BLaER1 treated with 17β-estradiol and CSF1 and Interleukin-3, amounts not matched to agents 10 nM and 100 nM (cell line): ENCODE data around the gene CENPN.

ENCODE experiments used
- H3K27ac ChIP-seq, 11 experiments: shearing (Covaris generic); formaldehyde crosslinking; 2 replicates each; pipeline ENCODE4 v1.8.1; 2022
- H3K27me3 ChIP-seq, 11 experiments: shearing (Covaris generic); formaldehyde crosslinking; 2 replicates each; pipeline ENCODE4 v1.8.1; 2022
- H3K36me3 ChIP-seq, 11 experiments: shearing (Covaris generic); formaldehyde crosslinking; 2 replicates each; pipeline ENCODE4 v1.8.1; 2022
- H3K4me1 ChIP-seq, 10 experiments: shearing (Covaris generic); formaldehyde crosslinking; 2 replicates each; pipeline ENCODE4 v1.8.1; 2022
- H3K4me2 ChIP-seq, 11 experiments: shearing (Covaris generic); formaldehyde crosslinking; 2 replicates each; pipeline ENCODE4 v1.8.1; 2022
- H3K4me3 ChIP-seq, 10 experiments: shearing (Covaris generic); formaldehyde crosslinking; 2 replicates each; pipeline ENCODE4 v1.8.1; 2022
- H3K9ac ChIP-seq, 11 experiments: shearing (Covaris generic); formaldehyde crosslinking; 2 replicates each; pipeline ENCODE4 v1.8.1; 2022
- H3K9me3 ChIP-seq, 11 experiments: shearing (Covaris generic); formaldehyde crosslinking; replicated peaks in 1 of 11; 2 replicates each; pipeline ENCODE4 v1.8.1; 2022
- H4K20me1 ChIP-seq, 11 experiments: shearing (Covaris generic); formaldehyde crosslinking; 2 replicates each; pipeline ENCODE4 v1.8.1; 2022
- Cebpa-rat ChIP-seq, 11 experiments: shearing (Covaris generic); IDR thresholded peaks; 2 replicates each; pipeline ENCODE4 v1.8.1; 2022

The CENPN gene

GRCh38 chr16:80997139-80997798, 9.7 kb upstream of the CENPN start:
- Histone ChIP-seq H3K4me2 (peak overlapping the region; percentile 6 to 87 (median 52); a peak in 20 of 22 replicates), H3K4me3 (peak overlapping the region in 2 of 10 experiments; percentile 35 to 42; a peak in 4 of 20 replicates), H3K9ac (peak overlapping the region in 7 of 11 experiments; percentile 4 to 64 (median 32); a peak in 7 of 22 replicates), H4K20me1 (peaks cover 0 to 72% (median 14%) of the 10 kb centered on the region in 11 experiments; a peak in 7 of 22 replicates), H3K4me1 (peaks cover 9 to 25% (median 14%) of the 10 kb centered on the region in 10 experiments; a peak in 19 of 20 replicates), H3K9me3 (peaks cover 0 to 7% (median 6%) of the 10 kb centered on the region in 11 experiments; a peak in 7 of 22 replicates), H3K36me3 (peaks cover 11 to 50% (median 34%) of the 10 kb centered on the region in 11 experiments; a peak in 17 of 22 replicates), H3K27ac (peak overlapping the region in 6 of 11 experiments; percentile 7 to 54 (median 40); a peak in 10 of 22 replicates), H3K27me3 (no peaks in the 10 kb centered on the region)
- TF ChIP-seq Cebpa-rat (IDR thresholded peaks at IDR 0.05), result no peak

GRCh38 chr16:80997964-80998620, 8.9 kb upstream of the CENPN start:
- peak overlapping the region in 6 of 11 experiments; percentile 7 to 54 (median 40); a peak in 8 of 22 replicates for H3K27ac ChIP-seq
- peaks cover 0 to 70% (median 15%) of the 10 kb centered on the region in 11 experiments; a peak in 7 of 22 replicates for H4K20me1 ChIP-seq
- H3K4me1 ChIP-seq, result peaks cover 9 to 25% (median 14%) of the 10 kb centered on the region in 10 experiments; a peak in 19 of 20 replicates
- TF ChIP-seq Cebpa-rat (IDR thresholded peaks at IDR 0.05), result no peak
- H3K9ac ChIP-seq, result peak overlapping the region in 3 of 11 experiments; percentile 4 to 41 (median 24); a peak in 3 of 22 replicates
- no peaks in the 10 kb centered on the region for H3K27me3 ChIP-seq
- peak overlapping the region in 10 of 11 experiments; percentile 6 to 87 (median 53); a peak in 17 of 22 replicates for H3K4me2 ChIP-seq
- H3K9me3 ChIP-seq, result peaks cover 0 to 7% (median 6%) of the 10 kb centered on the region in 11 experiments; a peak in 7 of 22 replicates
- 0 out of 20 replicates have a peak overlapping the region, but pooled peaks of 1 of the 10 experiments have one; percentile 35 for H3K4me3 ChIP-seq
- H3K36me3 ChIP-seq, result peaks cover 7 to 42% (median 27%) of the 10 kb centered on the region in 11 experiments; a peak in 17 of 22 replicates

- no peaks in the 10 kb centered on the region for H3K27me3 ChIP-seq
- peaks cover 0 to 7% (median 6%) of the 10 kb centered on the region in 11 experiments; a peak in 7 of 22 replicates for H3K9me3 ChIP-seq
- no peak for TF ChIP-seq Cebpa-rat (IDR thresholded peaks at IDR 0.05)
- no peak overlapping the region for H3K27ac ChIP-seq
- H3K4me3 ChIP-seq, result no peak overlapping the region
- H3K9ac ChIP-seq, result no peak overlapping the region
- H4K20me1 ChIP-seq, result peaks cover 0 to 88% (median 15%) of the 10 kb centered on the region in 11 experiments; a peak in 16 of 22 replicates
- no peak overlapping the region for H3K4me2 ChIP-seq
- H3K36me3 ChIP-seq, result peaks cover 6 to 23% (median 10%) of the 10 kb centered on the region in 11 experiments; a peak in 13 of 22 replicates
- peaks cover 34 to 52% (median 37%) of the 10 kb centered on the region in 10 experiments for H3K4me1 ChIP-seq
Observed at GRCh38 chr16:81000873-81001272, 6.1 kb upstream of the CENPN start.

DNA sequence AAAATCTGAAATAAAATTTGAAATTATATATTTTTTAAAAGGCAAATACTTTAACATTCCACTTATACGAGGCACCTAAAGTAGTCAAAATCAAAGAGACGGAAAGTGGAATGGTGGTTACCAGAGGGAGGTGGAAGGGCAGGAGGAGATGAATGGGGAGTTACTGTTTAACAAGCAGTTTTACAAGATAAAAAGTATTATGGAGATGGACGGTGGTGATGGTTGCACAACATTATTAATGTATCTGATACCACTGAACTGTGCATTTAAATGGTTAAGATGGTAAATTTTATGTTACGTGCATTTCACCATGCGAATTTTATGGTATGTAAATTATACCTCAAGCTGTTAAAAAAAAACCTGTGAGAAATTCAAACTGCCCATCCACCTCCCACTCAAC, 5.7 kb upstream of the CENPN start:
- Histone ChIP-seq H3K27ac (no peak overlapping the region), H3K4me2 (no peak overlapping the region), H3K27me3 (no peaks in the 10 kb centered on the region), H4K20me1 (peaks cover 0 to 92% (median 16%) of the 10 kb centered on the region in 11 experiments; a peak in 16 of 22 replicates), H3K4me3 (no peak overlapping the region), H3K9ac (no peak overlapping the region), H3K9me3 (peaks cover 0 to 7% (median 6%) of the 10 kb centered on the region in 11 experiments; a peak in 7 of 22 replicates), H3K4me1 (peaks cover 34 to 52% (median 37%) of the 10 kb centered on the region in 10 experiments), H3K36me3 (peaks cover 6 to 18% (median 10%) of the 10 kb centered on the region in 11 experiments; a peak in 13 of 22 replicates)
- TF ChIP-seq Cebpa-rat (IDR thresholded peaks at IDR 0.05), result no peak

- Histone ChIP-seq H3K4me1 (peaks cover 25 to 39% (median 29%) of the 10 kb centered on the region in 10 experiments), H3K36me3 (peaks cover 6 to 18% (median 10%) of the 10 kb centered on the region in 11 experiments; a peak in 13 of 22 replicates), H3K27ac (no peak overlapping the region), H3K9ac (no peak overlapping the region), H3K4me3 (no peak overlapping the region), H3K4me2 (peak overlapping the region in 4 of 11 experiments; percentile 91 to 98 (median 96); a peak in 4 of 22 replicates), H4K20me1 (peaks cover 0 to 85% (median 18%) of the 10 kb centered on the region in 11 experiments; a peak in 16 of 22 replicates), H3K9me3 (peaks cover 0 to 7% (median 6%) of the 10 kb centered on the region in 11 experiments; a peak in 7 of 22 replicates), H3K27me3 (no peaks in the 10 kb centered on the region)
- no peak for TF ChIP-seq Cebpa-rat (IDR thresholded peaks at IDR 0.05)
Observed at GRCh38 chr16:81003064-81003463, 4.0 kb upstream of the CENPN start.

DNA sequence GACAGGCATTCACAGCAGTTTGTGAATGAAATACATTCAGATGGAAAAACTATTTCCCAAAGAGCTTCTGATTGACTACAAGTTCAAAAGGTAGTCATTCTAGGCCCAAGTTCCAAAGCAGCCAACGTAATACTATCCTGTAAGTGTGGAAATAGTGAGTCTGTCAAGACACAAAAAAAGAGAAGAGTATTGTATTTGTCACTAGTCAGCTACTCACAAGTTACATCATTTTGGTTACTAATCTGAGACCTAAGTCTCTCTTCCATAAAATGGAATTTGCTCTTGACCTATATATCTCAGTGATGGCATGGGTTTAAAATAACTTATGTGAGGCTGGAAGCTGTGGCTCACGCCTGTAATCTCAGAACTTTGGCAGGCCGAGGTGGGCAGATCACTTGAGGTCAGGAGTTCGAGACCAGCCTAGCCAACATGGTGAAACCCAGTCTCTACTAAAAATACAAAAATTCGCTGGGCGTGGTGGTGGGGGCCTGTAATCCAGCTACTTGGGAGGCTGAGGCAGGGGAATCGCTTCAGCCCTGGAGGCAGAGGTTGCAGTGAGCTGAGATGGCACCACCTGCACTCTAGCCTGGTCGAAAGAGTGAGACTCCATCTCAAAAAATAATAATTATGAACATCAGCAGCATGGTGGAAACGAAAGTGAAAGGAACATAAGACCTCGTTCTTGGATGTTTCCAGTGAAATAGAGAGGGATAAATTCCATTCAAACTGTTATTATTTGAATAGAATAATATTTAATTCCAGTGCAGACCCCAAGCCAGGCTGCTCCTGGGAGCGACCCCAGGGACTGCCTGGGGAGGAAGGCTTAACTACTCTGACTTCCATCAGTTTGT, 3.2 kb upstream of the CENPN start:
- Histone ChIP-seq H4K20me1 (peaks cover 0 to 88% (median 20%) of the 10 kb centered on the region in 11 experiments; a peak in 17 of 22 replicates), H3K4me1 (peaks cover 33 to 41% (median 35%) of the 10 kb centered on the region in 10 experiments), H3K27ac (peak overlapping the region in 10 of 11 experiments; percentile 2 to 99 (median 68); a peak in 20 of 22 replicates), H3K9ac (peak overlapping the region; percentile 39 to 99 (median 95); a peak in 20 of 22 replicates), H3K4me2 (peak overlapping the region; percentile 85 to 98 (median 97)), H3K4me3 (peak overlapping the region; percentile 37 to 99 (median 82); a peak in 17 of 20 replicates), H3K27me3 (no peaks in the 10 kb centered on the region), H3K9me3 (peaks cover 0 to 7% (median 6%) of the 10 kb centered on the region in 11 experiments; a peak in 7 of 22 replicates), H3K36me3 (peaks cover 6 to 21% (median 10%) of the 10 kb centered on the region in 11 experiments; a peak in 14 of 22 replicates)
- no peak for TF ChIP-seq Cebpa-rat (IDR thresholded peaks at IDR 0.05)

DNA sequence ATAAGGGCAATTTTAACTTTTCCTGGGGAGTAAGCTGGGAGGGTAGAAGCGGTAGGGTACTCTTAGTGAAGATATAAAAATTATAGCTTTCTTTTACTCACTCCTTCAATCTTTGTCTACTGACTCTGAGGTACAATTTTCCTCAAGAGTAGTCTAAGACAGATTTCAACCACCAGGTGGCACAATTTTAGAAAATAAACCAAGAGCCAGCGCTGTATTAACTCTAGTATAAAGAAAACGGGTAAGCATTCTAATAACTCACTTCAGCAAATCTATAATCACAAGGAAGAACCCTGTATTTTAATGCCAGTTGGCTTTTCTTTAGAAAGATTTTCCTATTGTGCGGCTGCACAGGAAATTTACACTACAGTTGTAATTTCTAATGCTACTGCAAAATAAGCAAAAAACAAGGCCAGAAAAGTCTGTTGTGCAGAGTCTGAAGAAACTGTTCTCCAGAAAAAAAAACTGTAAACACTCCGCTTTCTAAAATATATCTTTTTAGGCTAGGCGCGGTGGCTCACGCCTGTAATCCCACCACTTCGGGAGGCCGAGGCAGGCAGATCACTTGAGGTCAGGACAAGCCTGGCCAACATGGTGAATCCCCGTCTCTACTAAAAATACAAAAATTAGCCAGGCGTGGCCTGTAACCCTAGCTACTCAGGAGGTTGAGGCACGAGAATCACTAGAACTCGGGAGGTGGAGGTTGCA, 2.2 kb upstream of the CENPN start:
- no peak for TF ChIP-seq Cebpa-rat (IDR thresholded peaks at IDR 0.05)
- Histone ChIP-seq H4K20me1 (peaks cover 0 to 88% (median 29%) of the 10 kb centered on the region in 11 experiments; a peak in 18 of 22 replicates), H3K27ac (peak overlapping the region in 10 of 11 experiments; percentile 2 to 99 (median 68); a peak in 20 of 22 replicates), H3K9ac (peak overlapping the region; percentile 72 to 99 (median 96); a peak in 21 of 22 replicates), H3K27me3 (no peaks in the 10 kb centered on the region), H3K36me3 (peaks cover 6 to 30% (median 13%) of the 10 kb centered on the region in 11 experiments; a peak in 17 of 22 replicates), H3K4me2 (peak overlapping the region; percentile 85 to 98 (median 97)), H3K4me3 (peak overlapping the region; percentile 79 to 99 (median 90); a peak in 18 of 20 replicates), H3K4me1 (peaks cover 34 to 42% (median 38%) of the 10 kb centered on the region in 10 experiments), H3K9me3 (peaks cover 0 to 7% (median 6%) of the 10 kb centered on the region in 11 experiments; a peak in 7 of 22 replicates)
